ENCODE results near the gene GAS2L3.
"Not testable (repeated sequence)": the region's sequence is repeated elsewhere in the genome, so short reads cannot be mapped to it uniquely, and the experiment has no call there.

Gene GAS2L3

DNA sequence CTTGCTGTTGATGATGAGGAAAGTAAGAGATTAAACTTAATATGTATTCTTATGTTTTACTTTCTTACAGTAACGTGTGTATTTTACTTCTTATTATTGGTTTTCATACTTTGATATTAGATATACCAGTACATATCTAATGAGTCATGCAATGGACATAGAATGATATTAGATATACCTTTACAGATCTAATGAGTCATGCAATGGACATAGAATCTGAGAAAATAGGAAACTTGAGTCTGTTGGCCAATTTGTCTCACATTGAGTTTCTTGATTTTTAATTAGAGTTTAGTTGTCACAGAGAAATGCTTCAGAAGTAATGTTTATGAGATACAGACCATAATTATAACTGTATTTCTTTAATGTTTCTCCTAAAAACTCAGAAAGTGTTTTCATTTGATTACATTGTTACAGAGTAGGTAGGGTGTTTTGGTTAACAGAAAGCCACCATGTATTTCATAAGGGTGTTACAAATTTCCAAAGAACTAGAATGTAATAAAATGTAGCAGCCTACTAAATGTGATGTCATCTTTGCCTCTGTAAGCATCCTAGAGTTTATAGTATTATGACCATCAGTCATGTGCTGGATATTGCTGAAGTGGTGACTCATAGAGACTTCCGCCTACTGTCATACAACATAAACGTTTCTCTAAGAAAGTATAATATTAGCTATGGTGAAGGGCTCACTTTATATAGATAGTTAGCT, 3.0 kb downstream of the GAS2L3 start:
- DNase-seq = no peak

DNA sequence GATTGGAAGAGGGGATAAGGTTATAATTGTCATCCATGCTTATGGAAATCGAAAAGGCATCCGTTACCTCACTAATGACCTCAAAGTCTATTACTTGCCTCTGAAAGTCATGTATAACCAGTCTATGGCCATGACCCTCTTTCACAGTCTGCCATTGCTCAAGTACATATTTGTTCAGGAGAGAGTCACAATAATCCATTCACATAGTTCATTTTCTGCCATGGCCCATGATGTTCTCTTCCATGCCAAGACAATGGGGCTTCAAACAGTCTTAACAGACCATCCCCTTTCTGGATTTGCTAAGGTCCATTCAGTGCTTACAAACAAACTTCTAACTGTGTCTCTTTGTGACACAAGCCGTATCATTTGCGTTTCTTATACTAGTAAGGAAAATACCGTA, 5.4 kb downstream of the GAS2L3 start:
- no peak for DNase-seq

DNA sequence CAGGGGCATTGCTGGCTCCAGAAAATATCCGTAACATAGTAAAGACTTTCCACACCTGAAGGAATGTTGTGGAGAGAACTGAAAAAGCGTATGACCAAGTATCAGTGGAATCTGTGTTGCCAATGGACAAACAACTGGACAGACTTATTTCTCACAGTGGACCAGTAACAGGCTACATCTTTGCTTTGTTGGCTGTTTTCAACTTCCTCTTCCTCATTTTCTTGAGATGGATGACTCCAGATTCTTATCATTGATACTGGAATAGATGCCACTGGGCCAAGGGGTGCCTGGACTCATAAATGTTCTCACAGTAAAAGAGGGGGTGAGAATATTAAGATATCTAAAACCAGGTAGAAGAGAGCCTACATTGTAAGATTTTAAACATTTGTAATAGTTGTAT, 6.4 kb downstream of the GAS2L3 start:
- no peak for DNase-seq

DNA sequence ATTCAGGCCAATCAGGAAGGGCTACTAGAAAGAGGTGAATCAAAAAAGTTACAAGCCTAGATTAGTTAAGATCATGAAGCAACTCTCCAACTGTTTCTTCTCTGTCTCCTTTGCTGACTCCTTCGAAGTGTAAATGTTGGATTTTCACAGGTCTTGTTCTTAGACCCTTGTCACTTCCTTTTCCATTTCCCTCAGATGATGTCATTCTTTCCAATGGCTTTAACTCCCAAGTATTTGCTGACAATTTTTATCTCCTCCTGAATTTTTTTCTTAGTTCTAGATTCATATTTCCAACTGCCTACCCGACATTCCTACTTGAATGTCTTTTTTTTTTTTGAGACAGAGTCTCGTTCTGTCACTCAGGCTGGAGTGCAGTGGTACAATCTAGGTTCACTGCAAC, 10.8 kb downstream of the GAS2L3 start:
- no peak for DNase-seq

DNA sequence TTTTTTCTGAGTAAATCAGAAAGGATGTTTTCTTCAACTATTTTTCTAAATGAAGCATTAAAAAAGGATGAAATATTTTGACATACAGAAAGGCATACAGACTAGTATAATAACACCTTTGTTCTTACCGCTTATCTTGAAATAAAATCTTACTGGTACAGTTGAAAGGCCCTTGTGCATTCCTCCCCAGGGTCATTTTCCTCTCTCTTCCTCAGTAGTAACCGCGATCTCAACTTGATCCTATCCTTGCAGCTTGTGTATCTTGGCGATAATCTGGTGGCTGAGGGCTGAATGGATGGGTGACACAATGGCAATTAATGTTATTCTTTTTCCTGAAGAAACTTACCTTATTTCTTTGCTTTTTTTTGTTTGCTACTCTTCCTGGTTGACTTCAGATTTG, 18.5 kb downstream of the GAS2L3 start:
- no peak for DNase-seq

DNA sequence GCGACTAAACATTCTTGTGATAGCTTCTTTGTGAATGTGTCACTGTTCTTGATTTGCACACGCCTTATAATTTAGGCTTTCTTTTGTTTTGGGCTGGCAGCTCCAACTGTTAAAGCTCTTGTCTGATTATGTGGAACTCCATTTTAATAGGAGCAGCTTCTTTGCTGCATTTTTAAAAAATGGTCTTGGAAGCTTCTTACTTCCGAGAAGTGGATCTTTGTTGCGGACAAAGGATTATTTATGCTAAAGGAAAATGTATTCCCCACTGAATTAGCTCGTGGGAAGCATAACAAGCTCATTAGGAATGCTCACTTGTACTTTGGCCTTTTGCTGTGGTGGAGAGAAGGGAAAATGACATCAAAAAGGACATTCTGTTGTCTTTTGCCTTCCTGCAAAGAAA, 20.0 kb downstream of the GAS2L3 start:
- DNase-seq = no peak

DNA sequence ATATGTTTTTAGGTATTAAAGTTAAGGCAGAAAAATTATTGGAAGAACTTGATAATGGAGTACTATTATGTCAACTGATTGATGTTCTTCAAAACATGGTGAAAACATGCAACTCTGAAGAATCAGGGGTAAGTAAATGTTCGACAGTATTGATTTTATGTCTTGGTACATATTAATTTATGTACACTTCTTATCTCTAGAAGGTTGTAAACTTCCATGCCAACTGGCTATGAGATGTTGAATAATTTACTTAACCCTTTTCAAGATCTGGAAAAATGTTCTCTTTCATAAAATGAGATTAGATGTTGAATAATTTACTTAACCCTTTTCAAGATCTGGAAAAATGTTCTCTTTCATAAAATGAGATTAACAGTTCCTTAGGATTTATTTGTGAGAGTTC, 28.1 kb downstream of the GAS2L3 start:
- no peak for DNase-seq

DNA sequence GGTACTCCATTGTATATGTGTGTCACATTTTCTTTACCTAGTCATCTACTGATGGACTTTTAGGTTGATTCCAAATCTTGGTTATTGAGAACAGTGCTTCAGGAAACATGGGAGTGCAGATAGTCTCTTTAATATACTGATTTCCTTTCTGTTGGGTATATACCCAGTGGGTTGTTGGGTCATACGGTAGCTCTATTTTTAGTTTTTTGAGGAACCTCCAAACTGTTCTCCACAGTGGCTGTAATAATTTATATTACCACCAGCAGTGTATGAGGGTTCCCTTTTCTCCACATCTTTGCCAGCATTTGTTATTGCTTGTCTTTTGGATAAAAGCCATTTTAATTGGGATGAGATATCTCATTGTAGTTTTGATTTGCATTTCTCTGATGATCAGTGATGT, 29.5 kb downstream of the GAS2L3 start:
- not testable (repeated sequence) for DNase-seq

DNA sequence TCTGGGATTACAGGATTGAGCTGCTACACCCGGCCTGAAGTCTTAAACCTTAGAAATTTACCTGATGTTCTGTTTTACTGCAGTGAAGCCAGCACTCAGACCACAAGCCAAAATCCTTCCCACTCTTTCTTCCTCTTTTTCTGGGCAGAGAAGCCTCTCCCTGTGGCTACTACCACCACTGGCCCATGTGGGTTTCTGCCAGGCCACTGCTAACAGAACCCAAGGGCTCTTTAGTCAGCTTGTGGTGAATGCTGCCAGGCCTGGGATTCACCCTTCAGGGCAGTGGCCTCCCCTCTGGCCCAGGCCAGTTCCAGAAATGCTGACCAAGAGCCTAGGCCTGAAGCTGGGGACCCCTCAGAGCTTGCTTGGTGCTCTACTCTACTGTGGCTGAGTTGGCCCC, 35.3 kb downstream of the GAS2L3 start:
- DNase-seq = no peak

DNA sequence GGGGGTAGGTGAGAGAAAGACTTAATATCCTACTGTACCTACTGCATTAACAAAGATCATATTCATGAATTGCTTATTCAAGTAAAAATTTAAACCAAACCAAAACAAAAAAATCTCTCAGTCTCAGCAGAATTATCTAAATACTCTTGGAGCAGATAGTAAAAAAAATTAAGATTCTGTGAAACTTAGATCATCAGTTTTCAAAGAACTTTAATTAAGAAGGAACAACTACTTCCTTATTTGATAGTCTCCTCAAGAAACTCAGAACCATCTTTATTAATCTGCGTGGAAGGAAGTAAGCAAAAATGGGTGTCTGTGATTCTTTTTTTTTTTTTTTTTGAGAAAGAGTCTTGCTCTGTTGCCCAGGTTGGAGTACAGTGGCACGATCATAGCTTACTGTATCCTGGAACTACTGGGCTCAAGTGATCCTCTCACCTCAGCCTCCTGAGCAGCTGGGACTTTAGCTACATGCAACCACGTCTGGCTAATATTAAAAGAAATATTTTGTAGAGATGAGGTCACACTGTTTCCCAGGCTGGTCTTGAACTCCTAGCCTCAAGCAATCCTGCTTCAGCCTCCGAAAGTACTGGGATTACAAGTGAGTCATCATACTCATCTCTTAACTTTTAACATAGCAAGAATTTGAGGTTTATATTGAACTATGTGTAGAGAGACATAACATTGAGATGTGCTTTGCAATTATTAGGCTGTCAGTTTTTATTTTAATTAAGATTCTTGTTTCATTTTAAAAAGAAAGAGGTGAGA, 37.4 kb downstream of the GAS2L3 start:
- DNase-seq = no peak

DNA sequence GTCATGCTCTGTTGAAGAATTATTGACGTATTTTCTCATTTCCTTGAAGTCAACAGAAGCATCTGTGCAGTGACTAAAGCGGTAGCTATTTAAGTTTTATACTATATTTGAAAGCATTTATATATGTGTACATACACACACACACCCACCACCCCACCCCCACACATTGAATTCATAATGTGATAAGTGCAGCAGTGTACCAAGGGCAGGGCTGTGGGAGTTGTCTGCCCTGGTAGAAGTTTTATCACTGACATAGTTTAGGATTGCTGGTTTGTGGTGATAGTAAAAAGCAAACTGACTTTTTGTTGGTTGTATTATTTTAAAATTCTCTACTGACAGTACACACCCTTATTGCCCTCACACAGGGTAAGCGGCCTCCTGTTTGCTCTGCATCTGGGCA, 39.1 kb downstream of the GAS2L3 start:
- DNase-seq = no peak

DNA sequence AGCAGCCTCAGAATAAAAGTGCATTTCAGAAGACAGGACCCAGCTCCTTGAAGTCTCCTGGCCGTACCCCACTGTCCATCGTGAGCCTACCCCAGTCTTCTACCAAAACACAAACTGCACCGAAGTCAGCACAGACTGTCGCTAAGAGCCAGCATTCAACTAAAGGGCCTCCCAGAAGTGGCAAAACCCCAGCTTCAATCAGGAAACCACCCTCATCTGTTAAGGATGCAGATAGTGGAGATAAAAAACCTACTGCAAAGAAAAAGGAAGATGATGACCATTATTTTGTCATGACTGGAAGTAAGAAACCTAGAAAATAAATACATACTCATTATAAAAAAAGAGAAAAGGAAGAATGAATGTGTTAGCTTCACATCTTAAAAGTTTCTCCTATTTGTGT, 51.1 kb downstream of the GAS2L3 start:
- DNase-seq = no peak

DNA sequence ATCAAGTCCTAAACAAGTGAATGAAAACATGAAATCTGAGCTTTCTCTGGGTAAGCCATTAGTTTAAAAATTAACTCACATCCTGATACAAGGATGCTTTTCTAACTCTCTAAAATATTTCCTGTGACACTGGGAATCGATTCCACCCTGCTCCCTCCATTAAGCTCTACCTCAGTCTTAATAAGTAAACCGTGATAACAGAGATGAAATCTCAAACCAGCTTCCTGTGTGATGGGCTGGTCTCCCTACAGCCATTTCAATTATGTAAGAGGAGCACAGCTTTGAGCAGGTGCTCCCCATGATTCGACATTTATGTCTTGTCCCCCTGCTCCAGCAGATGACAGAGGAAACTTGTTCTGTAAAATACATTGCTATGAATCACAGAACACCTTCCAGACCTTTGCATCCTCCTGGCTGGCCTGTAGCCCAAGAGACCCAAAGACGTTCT, 59.0 kb downstream of the GAS2L3 start:
- no peak for DNase-seq

DNA sequence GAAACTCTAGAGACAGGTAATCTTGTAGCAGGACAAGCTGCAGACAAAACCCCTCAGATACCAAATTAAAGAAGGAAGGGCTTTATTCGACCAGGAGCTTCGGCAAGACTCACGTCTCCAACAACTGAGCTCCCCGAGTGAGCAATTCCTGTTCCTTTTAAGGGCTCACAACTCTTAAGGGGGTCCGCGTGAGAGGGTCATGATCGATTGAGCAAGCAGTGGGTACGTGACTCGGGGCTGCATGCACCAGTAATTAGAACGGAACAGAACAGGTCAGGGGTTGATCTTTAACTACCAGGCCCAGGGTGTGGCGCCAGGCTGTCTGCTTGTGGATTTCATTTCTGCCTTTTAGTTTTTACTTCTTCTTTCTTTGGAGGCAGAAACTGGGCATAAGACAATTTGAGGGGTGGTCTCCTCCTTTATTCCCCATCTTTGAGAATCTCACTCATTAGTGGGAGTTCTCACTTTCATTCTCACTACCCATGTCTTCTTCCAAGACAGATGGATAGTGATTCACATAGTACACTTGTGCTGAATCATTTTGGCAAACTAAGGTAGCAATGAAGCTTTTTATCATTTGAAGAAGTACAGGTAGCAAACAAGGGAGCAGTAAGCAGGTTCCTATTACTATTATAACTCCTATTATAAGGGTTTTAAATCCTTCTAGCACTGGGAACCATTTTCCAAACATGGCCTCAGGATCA, 59.8 kb downstream of the GAS2L3 start:
- DNase-seq = not testable (repeated sequence)

DNA sequence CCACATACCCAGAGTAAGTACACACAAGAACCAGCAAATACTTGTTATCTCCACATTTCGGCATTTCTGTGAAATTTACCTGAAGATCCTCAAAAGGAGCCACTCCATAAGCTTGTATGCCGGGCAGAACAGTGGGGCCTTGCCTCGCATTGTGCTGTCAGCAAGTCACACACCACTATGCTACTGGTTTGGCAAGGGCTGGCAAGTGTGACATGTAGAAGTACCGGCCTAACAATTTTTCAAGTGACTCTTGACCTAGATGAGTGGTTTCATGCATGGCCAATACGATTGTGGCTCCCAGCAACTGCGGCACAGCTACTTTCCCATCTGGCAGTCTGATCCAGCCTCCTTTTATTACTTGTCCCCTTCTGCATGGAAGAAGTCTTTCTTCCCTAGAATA, 69.8 kb downstream of the GAS2L3 start:
- no peak for DNase-seq

DNA sequence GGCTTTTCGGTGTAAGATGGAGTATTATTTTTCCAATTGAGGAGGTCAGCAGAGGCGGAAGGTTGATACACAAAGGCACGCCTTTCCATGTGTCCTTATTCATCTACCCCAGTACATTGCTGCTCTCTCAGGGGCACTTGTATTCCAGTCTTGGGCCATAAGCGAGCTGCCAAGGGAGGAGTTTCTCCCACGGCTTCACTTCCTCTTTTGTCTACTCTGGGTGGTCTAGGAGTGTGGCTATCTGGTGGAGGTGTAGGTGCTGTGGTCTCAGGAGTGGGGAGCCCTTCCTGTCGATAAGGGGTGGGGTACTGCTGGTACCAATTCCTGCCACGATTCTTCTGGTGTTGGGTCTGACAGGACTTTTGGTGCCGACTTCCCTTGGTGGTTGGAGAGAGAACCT, 73.4 kb downstream of the GAS2L3 start:
- DNase-seq = no peak

DNA sequence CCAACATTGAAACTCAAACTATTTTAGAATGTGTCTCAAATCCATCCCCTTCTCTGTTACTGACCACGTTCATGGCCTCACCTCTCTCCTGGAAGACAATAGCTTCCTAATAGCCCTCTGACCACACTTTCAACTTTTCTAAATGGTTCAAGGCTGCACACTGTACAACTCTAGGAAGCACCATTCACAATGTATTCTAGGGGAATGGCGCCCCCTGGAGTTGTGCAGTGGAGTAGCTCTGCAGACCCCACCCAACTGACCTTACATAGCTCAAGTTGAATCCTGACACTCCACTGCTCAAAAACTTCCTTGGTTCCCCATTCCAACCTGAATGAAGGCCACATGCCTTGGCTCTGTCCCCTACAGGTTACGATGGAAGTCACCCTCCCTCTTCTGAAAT, 77.6 kb downstream of the GAS2L3 start:
- no peak for DNase-seq

DNA sequence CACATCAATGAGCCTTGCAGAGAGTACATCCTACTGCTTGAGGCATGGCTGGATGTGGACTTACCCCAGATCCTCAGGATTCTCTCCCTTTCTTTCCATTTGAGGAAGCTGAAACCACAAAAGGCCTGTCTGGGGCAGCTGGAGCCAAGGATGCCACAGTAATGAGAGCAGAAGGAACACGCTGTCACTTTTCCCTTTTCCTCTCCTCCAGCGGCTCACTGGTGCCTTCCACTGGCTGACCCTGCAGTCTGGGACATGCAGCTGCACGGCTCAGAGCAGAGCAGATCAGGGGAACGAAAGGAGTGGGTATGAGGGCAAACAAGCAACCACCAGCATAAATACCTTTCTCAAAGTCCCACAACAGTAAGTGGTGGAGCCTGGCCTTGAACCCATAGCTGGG, 78.2 kb downstream of the GAS2L3 start:
- no peak for DNase-seq

DNA sequence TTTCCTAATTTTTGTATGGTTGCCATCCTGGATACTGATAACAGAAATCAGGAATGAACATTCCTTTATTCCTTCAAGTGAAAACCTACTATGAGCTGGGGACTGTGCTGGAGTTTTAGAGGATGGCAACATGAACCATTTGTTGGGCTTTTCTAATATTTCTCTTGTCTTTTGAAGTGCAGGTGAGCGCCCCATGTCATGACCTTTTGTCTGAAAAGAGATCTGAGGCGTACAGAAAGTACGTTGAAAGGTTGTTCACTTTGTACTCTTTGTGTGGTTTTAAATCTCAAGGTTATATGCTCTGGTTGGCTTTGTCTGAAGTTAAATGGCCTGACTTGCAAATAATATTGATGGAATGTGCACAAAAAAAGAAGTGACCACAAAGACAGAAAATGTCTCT, 79.0 kb downstream of the GAS2L3 start:
- DNase-seq = no peak

DNA sequence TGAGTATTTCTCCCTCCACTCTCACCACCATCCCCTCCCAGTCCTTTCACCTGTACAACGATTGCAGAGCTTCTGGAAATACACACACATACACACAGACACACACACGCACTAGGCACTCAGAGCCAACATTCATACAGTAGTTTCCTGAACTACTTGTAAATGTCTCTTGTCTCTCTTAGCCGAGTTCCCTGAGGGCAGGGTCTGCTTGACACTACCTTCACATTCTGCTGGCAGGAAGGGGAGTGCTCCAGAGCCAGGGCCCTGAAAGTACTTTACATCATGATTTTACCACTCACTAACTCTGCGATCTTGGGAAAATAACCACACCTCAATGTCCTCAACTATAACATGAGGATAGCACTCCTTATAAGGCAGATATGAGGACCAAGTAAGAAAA, 82.7 kb downstream of the GAS2L3 start:
- DNase-seq = no peak

DNA sequence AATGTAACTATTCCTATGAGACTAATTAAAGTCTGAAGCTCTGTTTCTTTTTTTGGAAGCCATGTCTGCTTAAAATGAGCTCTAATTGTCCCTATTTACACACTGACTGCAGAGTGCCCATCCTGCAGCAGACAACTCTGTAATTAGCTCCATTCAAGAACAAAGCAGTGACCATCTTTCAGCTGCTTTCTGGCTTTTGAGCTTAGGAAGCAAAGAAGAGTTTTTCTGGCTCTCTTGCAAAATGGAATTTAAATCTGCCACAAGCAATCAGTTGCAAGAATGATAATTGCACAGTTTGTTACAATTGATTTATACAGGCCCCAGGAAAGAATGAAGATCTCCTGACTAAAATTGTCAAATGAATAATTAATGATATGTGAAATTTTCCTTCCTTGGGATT, 83.4 kb downstream of the GAS2L3 start:
- DNase-seq = no peak

DNA sequence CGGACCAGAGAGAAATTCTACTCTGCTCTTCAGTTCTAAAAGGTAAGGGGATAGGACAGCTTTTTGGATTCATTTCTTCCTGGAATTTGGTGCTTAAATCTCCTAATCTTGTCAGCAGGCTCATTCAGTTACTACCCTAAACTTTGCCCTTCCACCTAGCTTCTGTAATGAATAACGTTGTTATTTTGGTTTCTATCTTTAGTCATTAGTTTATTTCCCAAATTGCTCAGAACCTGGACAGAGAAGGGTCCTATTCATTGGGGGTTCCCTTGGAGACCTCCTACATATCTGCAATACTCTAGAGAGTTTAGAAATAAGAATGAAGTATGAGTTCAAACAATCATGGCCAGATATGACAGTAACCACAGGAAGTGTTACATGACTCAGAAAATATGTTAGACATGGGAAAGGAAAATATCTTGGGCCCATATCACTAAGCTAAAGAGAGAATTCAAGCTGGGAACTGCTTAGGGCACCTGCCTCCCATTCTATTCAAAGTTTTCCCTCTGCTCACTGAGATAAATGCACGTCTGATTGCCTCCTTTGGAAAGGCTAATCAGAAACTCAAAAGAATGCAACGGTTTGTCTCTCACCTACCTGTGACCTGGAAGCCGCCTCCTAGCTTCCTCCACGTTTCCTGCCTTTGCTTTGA, 87.9 kb downstream of the GAS2L3 start:
- DNase-seq = no peak

DNA sequence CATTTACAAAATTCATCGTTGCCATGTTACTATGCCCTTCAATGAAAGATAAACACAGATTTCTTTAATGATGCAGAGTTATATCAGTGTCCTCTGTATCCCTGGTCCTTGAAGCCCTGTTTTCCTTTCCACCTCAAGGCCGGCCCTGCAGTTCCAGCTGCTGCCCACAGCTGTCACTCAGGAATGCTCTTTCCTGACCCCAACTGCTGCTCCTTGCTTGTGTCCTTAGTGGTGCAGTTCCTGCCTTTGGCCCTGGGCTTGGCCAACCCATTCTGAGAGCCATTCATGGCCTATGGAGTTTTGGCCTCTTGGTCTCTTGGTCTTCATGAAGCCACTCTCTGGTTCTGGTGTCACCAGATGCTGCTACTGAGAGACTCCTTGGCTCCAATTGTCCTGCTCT, 93.1 kb downstream of the GAS2L3 start:
- DNase-seq = no peak

All from effector CD8-positive, alpha-beta T cell (primary cell).